GM23338 (cell line): ENCODE data around the gene OTUB2. TPM values are rescaled to one million over a fixed set of nuclear protein-coding genes. Genes with fewer than 3 reads are reported as not detected.

Source experiments
- ATAC-seq: fragments of 200-7000 bp; cut with Tn5 transposase; 3 replicates; pipeline ENCODE4 v1.9.1; 2020
- DNase-seq: peaks from one replicate; pipeline ENCODE4 v3.0.0-alpha.2; 2015; ENCODE audit warnings: low spot score
- H2AFZ ChIP-seq: fragments of 200-600 bp; sonication (generic); 2 replicates; pipeline ENCODE4 v1.8.0; 2016; ENCODE audit warnings: antibody characterized with exemption, mild to moderate bottlenecking, moderate library complexity
- H3F3A ChIP-seq: fragments of 200-600 bp; sonication (generic); replicated peaks from 2 replicates; pipeline ENCODE4 v1.8.0; 2017; ENCODE audit warnings: antibody characterized with exemption, mixed run types, low read depth
- H3K27ac ChIP-seq: fragments of 200-600 bp; sonication (generic); 2 replicates; pipeline ENCODE4 v1.6.1; 2016; ENCODE audit warnings: low read depth
- H3K27me3 ChIP-seq: fragments of 200-600 bp; sonication (generic); 2 replicates; pipeline ENCODE4 v1.8.0; 2016; ENCODE audit warnings: mild to moderate bottlenecking, mixed run types, moderate library complexity; ENCODE audit not compliant: insufficient read depth
- H3K36me3 ChIP-seq: fragments of 200-600 bp; sonication (generic); 2 replicates; pipeline ENCODE4 v1.8.0; 2016; ENCODE audit warnings: mild to moderate bottlenecking; ENCODE audit not compliant: insufficient read depth
- H3K4me1 ChIP-seq: fragments of 200-600 bp; sonication (generic); 2 replicates; pipeline ENCODE4 v1.8.0; 2016; ENCODE audit warnings: mild to moderate bottlenecking, moderate library complexity; ENCODE audit not compliant: insufficient read depth
- H3K4me2 ChIP-seq: fragments of 200-600 bp; sonication (generic); 2 replicates; pipeline ENCODE4 v1.7.1; 2017; ENCODE audit warnings: mixed run types
- H3K4me3 ChIP-seq: fragments of 200-600 bp; sonication (generic); 2 replicates; pipeline ENCODE4 v1.6.1; 2016; ENCODE audit warnings: mixed run types
- H3K79me2 ChIP-seq: fragments of 200-600 bp; sonication (generic); replicated peaks from 2 replicates; pipeline ENCODE4 v1.8.0; 2017; ENCODE audit warnings: mild to moderate bottlenecking; ENCODE audit not compliant: insufficient read depth
- H3K9me2 ChIP-seq: fragments of 200-600 bp; sonication (generic); 2 replicates; pipeline ENCODE4 v1.8.0; 2017; ENCODE audit not compliant: insufficient read depth
- H4K20me1 ChIP-seq: fragments of 200-600 bp; sonication (generic); replicated peaks from 2 replicates; pipeline ENCODE4 v1.8.0; 2017; ENCODE audit warnings: mild to moderate bottlenecking; ENCODE audit not compliant: insufficient read depth
- H3K27ac Mint-ChIP-seq: 2 replicates; pipeline ENCODE4 v1.8.0; 2020; ENCODE audit warnings: inconsistent platforms, mild to moderate bottlenecking, moderate library complexity, mixed read lengths
- H3K27me3 Mint-ChIP-seq: 3 replicates; pipeline ENCODE4 v1.8.0; 2022; ENCODE audit warnings: low read depth, mild to moderate bottlenecking, moderate library complexity, mixed read lengths, inconsistent platforms; ENCODE audit not compliant: insufficient read depth, poor library complexity
- H3K36me3 Mint-ChIP-seq: 3 replicates; pipeline ENCODE4 v1.8.0; 2021; ENCODE audit warnings: low read depth, mild to moderate bottlenecking, inconsistent platforms, moderate library complexity, mixed read lengths
- H3K4me1 Mint-ChIP-seq: 3 replicates; pipeline ENCODE4 v1.8.0; 2020; ENCODE audit warnings: mild to moderate bottlenecking, inconsistent platforms, mixed read lengths
- H3K4me3 Mint-ChIP-seq: 3 replicates; pipeline ENCODE4 v1.8.0; 2021; ENCODE audit warnings: moderate library complexity, mild to moderate bottlenecking, inconsistent platforms, mixed read lengths
- H3K9me3 Mint-ChIP-seq: 3 replicates; pipeline ENCODE4 v1.8.0; 2020; ENCODE audit warnings: moderate library complexity, mild to moderate bottlenecking, inconsistent platforms, mixed read lengths
- NANOG ChIP-seq: IDR thresholded peaks from 2 replicates; pipeline ENCODE4 v1.6.1; 2016; ENCODE audit warnings: antibody characterized with exemption, borderline replicate concordance
- POLR2AphosphoS5 ChIP-seq: IDR thresholded peaks from 2 replicates; pipeline ENCODE4 v1.6.1; 2016; ENCODE audit warnings: antibody characterized with exemption, low read depth
- STAT1 ChIP-seq: IDR thresholded peaks from one replicate; pipeline ENCODE4 v1.6.1; 2016; ENCODE audit warnings: antibody characterized with exemption; ENCODE audit not compliant: unreplicated experiment
- polyA plus RNA-seq: library from polyadenylated mRNA; unstranded; fragments of >200 nt; fragmentation: Nextera tagmentation; extraction: Ambion mirVana; gene quantifications from 2 replicates; pipeline ENCODE4 v1.2.1, GENCODE V29; 2016
- total RNA-seq: library from RNA; depleted of rRNA; stranded (reverse); fragments of >200 nt; shearing (Covaris generic); gene quantifications from 2 replicates; pipeline ENCODE4 v1.2.3, GENCODE V29; 2014
- TF ChIP-seq, protein P1 (sequence below): fragments of 250-450 bp; sonication (Bioruptor Pico); IDR thresholded peaks from 2 replicates; pipeline ENCODE4 v1.5.0; 2020; ENCODE audit warnings: mild to moderate bottlenecking, moderate library complexity
- TF ChIP-seq, protein P2 (sequence below): IDR thresholded peaks from 2 replicates; pipeline ENCODE4 v1.6.1; 2016; ENCODE audit warnings: antibody characterized with exemption
- TF ChIP-seq, protein P3 (sequence below): IDR thresholded peaks from one replicate; pipeline ENCODE4 v1.6.1; 2018; ENCODE audit warnings: antibody characterized with exemption; ENCODE audit not compliant: unreplicated experiment

OTUB2 gene
- total and polyA plus RNA-seq, 2 experiments from 2014 or later = 2.1 to 4.1 TPM

DNA sequence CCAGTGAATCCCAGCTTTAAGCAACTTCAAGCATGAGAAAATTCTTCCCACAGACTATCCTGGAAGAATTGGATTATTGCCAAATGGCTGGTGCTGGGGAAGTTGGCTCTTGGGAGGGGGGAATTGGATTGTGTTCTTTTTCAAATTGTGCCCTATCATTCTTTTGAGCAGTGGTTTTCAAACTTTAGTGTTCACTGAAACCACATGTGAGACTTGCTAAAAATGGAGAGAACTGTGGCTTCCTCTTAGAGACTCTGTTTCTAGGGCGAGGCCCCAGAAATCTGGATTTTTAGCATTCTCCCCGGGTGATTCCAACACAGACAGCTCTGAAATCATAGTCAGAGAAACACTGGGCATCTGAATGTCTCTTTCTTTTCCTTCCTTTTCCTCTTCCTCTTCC lies 14.3 kb upstream of the OTUB2 start:
- DNase-seq (no peak), ATAC-seq (no peak)
- Mint-ChIP-seq H3K27ac (no peak overlapping the region), H3K4me1 (peaks cover 4% of the 10 kb centered on the region; the same call in 2 of the 3 replicates), H3K27me3 (peaks cover 2% of the 10 kb centered on the region), H3K9me3 (no peaks in the 10 kb centered on the region), H3K36me3 (no peaks in the 10 kb centered on the region), H3K4me3 (no peak overlapping the region)
- 0 out of 2 replicates have a peak overlapping the region, but pooled peaks have one; percentile 18 for H2AFZ ChIP-seq
- H3K9me2 ChIP-seq = no peaks in the 10 kb centered on the region
- H3K4me2 ChIP-seq = no peak overlapping the region
- H3K27me3 ChIP-seq = no peaks in the 10 kb centered on the region
- H3K4me1 ChIP-seq = no peaks in the 10 kb centered on the region
- H3K79me2 ChIP-seq = no peaks in the 10 kb centered on the region
- no peak overlapping the region for H3K27ac ChIP-seq
- TF ChIP-seq, protein P1, sequence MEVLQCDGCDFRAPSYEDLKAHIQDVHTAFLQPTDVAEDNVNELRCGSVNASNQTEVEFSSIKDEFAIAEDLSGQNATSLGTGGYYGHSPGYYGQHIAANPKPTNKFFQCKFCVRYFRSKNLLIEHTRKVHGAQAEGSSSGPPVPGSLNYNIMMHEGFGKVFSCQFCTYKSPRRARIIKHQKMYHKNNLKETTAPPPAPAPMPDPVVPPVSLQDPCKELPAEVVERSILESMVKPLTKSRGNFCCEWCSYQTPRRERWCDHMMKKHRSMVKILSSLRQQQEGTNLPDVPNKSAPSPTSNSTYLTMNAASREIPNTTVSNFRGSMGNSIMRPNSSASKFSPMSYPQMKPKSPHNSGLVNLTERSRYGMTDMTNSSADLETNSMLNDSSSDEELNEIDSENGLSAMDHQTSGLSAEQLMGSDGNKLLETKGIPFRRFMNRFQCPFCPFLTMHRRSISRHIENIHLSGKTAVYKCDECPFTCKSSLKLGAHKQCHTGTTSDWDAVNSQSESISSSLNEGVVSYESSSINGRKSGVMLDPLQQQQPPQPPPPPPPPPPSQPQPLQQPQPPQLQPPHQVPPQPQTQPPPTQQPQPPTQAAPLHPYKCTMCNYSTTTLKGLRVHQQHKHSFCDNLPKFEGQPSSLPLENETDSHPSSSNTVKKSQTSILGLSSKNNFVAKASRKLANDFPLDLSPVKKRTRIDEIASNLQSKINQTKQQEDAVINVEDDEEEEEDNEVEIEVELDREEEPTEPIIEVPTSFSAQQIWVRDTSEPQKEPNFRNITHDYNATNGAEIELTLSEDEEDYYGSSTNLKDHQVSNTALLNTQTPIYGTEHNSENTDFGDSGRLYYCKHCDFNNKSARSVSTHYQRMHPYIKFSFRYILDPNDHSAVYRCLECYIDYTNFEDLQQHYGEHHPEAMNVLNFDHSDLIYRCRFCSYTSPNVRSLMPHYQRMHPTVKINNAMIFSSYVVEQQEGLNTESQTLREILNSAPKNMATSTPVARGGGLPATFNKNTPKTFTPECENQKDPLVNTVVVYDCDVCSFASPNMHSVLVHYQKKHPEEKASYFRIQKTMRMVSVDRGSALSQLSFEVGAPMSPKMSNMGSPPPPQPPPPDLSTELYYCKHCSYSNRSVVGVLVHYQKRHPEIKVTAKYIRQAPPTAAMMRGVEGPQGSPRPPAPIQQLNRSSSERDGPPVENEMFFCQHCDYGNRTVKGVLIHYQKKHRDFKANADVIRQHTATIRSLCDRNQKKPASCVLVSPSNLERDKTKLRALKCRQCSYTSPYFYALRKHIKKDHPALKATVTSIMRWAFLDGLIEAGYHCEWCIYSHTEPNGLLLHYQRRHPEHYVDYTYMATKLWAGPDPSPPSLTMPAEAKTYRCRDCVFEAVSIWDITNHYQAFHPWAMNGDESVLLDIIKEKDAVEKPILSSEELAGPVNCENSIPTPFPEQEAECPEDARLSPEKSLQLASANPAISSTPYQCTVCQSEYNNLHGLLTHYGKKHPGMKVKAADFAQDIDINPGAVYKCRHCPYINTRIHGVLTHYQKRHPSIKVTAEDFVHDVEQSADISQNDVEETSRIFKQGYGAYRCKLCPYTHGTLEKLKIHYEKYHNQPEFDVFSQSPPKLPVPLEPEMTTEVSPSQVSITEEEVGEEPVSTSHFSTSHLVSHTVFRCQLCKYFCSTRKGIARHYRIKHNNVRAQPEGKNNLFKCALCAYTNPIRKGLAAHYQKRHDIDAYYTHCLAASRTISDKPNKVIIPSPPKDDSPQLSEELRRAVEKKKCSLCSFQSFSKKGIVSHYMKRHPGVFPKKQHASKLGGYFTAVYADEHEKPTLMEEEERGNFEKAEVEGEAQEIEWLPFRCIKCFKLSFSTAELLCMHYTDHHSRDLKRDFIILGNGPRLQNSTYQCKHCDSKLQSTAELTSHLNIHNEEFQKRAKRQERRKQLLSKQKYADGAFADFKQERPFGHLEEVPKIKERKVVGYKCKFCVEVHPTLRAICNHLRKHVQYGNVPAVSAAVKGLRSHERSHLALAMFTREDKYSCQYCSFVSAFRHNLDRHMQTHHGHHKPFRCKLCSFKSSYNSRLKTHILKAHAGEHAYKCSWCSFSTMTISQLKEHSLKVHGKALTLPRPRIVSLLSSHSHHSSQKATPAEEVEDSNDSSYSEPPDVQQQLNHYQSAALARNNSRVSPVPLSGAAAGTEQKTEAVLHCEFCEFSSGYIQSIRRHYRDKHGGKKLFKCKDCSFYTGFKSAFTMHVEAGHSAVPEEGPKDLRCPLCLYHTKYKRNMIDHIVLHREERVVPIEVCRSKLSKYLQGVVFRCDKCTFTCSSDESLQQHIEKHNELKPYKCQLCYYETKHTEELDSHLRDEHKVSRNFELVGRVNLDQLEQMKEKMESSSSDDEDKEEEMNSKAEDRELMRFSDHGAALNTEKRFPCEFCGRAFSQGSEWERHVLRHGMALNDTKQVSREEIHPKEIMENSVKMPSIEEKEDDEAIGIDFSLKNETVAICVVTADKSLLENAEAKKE (CRISPR knock-in tag) = no peak
- no peak for TF ChIP-seq STAT1
- no peak for TF ChIP-seq NANOG
- TF ChIP-seq, protein P2, sequence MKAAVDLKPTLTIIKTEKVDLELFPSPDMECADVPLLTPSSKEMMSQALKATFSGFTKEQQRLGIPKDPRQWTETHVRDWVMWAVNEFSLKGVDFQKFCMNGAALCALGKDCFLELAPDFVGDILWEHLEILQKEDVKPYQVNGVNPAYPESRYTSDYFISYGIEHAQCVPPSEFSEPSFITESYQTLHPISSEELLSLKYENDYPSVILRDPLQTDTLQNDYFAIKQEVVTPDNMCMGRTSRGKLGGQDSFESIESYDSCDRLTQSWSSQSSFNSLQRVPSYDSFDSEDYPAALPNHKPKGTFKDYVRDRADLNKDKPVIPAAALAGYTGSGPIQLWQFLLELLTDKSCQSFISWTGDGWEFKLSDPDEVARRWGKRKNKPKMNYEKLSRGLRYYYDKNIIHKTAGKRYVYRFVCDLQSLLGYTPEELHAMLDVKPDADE = no peak
- TF ChIP-seq, protein P3, sequence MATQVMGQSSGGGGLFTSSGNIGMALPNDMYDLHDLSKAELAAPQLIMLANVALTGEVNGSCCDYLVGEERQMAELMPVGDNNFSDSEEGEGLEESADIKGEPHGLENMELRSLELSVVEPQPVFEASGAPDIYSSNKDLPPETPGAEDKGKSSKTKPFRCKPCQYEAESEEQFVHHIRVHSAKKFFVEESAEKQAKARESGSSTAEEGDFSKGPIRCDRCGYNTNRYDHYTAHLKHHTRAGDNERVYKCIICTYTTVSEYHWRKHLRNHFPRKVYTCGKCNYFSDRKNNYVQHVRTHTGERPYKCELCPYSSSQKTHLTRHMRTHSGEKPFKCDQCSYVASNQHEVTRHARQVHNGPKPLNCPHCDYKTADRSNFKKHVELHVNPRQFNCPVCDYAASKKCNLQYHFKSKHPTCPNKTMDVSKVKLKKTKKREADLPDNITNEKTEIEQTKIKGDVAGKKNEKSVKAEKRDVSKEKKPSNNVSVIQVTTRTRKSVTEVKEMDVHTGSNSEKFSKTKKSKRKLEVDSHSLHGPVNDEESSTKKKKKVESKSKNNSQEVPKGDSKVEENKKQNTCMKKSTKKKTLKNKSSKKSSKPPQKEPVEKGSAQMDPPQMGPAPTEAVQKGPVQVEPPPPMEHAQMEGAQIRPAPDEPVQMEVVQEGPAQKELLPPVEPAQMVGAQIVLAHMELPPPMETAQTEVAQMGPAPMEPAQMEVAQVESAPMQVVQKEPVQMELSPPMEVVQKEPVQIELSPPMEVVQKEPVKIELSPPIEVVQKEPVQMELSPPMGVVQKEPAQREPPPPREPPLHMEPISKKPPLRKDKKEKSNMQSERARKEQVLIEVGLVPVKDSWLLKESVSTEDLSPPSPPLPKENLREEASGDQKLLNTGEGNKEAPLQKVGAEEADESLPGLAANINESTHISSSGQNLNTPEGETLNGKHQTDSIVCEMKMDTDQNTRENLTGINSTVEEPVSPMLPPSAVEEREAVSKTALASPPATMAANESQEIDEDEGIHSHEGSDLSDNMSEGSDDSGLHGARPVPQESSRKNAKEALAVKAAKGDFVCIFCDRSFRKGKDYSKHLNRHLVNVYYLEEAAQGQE = no peak
- no peak for TF ChIP-seq POLR2AphosphoS5
- no peak overlapping the region for H3K4me3 ChIP-seq
- no peaks in the 10 kb centered on the region for H4K20me1 ChIP-seq
- H3K36me3 ChIP-seq = no peaks in the 10 kb centered on the region
- H3F3A ChIP-seq = no peaks in the 10 kb centered on the region
